ENCODE results near the gene UGP2.

DNA sequence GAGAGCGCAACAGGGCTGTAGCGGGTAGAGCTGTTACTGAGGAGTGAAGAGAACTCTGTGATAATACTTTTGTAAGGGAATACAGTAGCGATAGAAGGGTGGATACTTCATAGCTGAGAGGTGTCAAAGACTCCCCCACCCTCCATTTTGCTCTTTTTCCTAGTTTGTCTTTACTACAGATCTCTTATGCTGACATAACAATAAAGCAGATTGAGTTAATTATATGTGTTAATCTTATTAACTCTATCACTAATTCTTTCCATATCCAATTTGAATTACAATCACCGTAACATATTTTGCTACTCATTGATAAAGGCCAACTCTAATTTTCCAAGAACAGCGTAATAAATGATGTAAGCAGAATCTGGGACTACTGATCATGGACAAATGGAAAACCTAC lies 57.1 kb downstream of the UGP2 start:
- TF ChIP-seq, protein P1, sequence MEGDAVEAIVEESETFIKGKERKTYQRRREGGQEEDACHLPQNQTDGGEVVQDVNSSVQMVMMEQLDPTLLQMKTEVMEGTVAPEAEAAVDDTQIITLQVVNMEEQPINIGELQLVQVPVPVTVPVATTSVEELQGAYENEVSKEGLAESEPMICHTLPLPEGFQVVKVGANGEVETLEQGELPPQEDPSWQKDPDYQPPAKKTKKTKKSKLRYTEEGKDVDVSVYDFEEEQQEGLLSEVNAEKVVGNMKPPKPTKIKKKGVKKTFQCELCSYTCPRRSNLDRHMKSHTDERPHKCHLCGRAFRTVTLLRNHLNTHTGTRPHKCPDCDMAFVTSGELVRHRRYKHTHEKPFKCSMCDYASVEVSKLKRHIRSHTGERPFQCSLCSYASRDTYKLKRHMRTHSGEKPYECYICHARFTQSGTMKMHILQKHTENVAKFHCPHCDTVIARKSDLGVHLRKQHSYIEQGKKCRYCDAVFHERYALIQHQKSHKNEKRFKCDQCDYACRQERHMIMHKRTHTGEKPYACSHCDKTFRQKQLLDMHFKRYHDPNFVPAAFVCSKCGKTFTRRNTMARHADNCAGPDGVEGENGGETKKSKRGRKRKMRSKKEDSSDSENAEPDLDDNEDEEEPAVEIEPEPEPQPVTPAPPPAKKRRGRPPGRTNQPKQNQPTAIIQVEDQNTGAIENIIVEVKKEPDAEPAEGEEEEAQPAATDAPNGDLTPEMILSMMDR (IDR thresholded peaks at IDR 0.05; ENCODE audit: low read length) = no peak
- TF ChIP-seq EZH2phosphoT487 (IDR thresholded peaks at IDR 0.05; ENCODE audit: low read length) = no peak
- no peak for TF ChIP-seq EZH2 (optimal IDR thresholded peaks at IDR 0.05; ENCODE audit: low read depth, low read length)

All from MM.1S (cell line).